Measurements from ENCODE around the gene SMC1B.

- TF ChIP-seq, protein P1, sequence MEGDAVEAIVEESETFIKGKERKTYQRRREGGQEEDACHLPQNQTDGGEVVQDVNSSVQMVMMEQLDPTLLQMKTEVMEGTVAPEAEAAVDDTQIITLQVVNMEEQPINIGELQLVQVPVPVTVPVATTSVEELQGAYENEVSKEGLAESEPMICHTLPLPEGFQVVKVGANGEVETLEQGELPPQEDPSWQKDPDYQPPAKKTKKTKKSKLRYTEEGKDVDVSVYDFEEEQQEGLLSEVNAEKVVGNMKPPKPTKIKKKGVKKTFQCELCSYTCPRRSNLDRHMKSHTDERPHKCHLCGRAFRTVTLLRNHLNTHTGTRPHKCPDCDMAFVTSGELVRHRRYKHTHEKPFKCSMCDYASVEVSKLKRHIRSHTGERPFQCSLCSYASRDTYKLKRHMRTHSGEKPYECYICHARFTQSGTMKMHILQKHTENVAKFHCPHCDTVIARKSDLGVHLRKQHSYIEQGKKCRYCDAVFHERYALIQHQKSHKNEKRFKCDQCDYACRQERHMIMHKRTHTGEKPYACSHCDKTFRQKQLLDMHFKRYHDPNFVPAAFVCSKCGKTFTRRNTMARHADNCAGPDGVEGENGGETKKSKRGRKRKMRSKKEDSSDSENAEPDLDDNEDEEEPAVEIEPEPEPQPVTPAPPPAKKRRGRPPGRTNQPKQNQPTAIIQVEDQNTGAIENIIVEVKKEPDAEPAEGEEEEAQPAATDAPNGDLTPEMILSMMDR (conservative IDR thresholded peaks at IDR 0.05), result no peak
- no peak for TF ChIP-seq EZH2 (IDR thresholded peaks at IDR 0.05; ENCODE audit: low read depth)
These were observed 74.6 kb downstream of the SMC1B start for GRCh38 chr22:45338795-45339194.
